ENCODE measurements around the gene MS4A10. TPM values are rescaled to one million over a fixed set of nuclear protein-coding genes. Genes with fewer than 3 reads are reported as not detected.
A peak's percentile ranks its signal among the peaks of the same experiment; 100 is the strongest.

MS4A10 gene
- total RNA-seq, 6 experiments from 2014 or later: not detected

GRCh38 chr11:60809691-60810090 is 24.6 kb downstream of the MS4A10 start:
- intact Hi-C loops (cut with DNase I): no loop called here
- ATAC-seq (no peak), DNase-seq (no peak)
- no peaks in the 10 kb centered on the region for H3K9me3 ChIP-seq
- H3K27ac ChIP-seq: no peak overlapping the region
- WGBS (ENCODE audit: insufficient coverage, low coverage, low lambda C conversion rate, missing lambda C conversion rate): 76% methylated on average over 4 of the region's 11 CpGs
- H3K36me3 ChIP-seq: no peaks in the 10 kb centered on the region
- no peak overlapping the region for H3K4me3 ChIP-seq
- no peaks in the 10 kb centered on the region for H3K27me3 ChIP-seq
- TF ChIP-seq CTCF (IDR thresholded peaks at IDR 0.05) (no peak), POLR2A (IDR thresholded peaks at IDR 0.05) (no peak)
- H3K4me1 ChIP-seq: no peaks in the 10 kb centered on the region

- no peaks in the 10 kb centered on the region for H3K36me3 ChIP-seq
- WGBS (ENCODE audit: insufficient coverage, low coverage, low lambda C conversion rate, missing lambda C conversion rate): 89% methylated on average over 3 of the region's 4 CpGs
- no peak overlapping the region for H3K4me3 ChIP-seq
- ATAC-seq: no peak
- intact Hi-C loops (cut with DNase I): no loop called here
- no peaks in the 10 kb centered on the region for H3K27me3 ChIP-seq
- no peaks in the 10 kb centered on the region for H3K9me3 ChIP-seq
- no peaks in the 10 kb centered on the region for H3K4me1 ChIP-seq
- no peak for DNase-seq
- no peak overlapping the region for H3K27ac ChIP-seq
- TF ChIP-seq POLR2A (IDR thresholded peaks at IDR 0.05) (no peak), CTCF (IDR thresholded peaks at IDR 0.05) (no peak)
Observed at GRCh38 chr11:60810151-60810550, 25.0 kb downstream of the MS4A10 start.

GRCh38 chr11:60810569-60810968 is 25.4 kb downstream of the MS4A10 start:
- DNase-seq (no peak), ATAC-seq (peak in 3 of 4 donors; percentile 20 to 36 (median 31))
- no peaks in the 10 kb centered on the region for H3K36me3 ChIP-seq
- no peak overlapping the region for H3K27ac ChIP-seq
- 56% methylated on average over 3 of the region's 8 CpGs for WGBS (ENCODE audit: insufficient coverage, low coverage, low lambda C conversion rate, missing lambda C conversion rate)
- no peaks in the 10 kb centered on the region for H3K4me1 ChIP-seq
- no peak overlapping the region for H3K4me3 ChIP-seq
- H3K9me3 ChIP-seq: no peaks in the 10 kb centered on the region
- intact Hi-C loops (cut with DNase I): no loop called here
- no peak for TF ChIP-seq CTCF (IDR thresholded peaks at IDR 0.05)
- no peaks in the 10 kb centered on the region for H3K27me3 ChIP-seq

- WGBS (ENCODE audit: insufficient coverage, low coverage, low lambda C conversion rate, missing lambda C conversion rate): 83% methylated on average over 1 of the region's 1 CpG
- no peak for ATAC-seq
Observed at GRCh38 chr11:60813324-60813723, 28.2 kb downstream of the MS4A10 start.

More at GRCh38 chr11:60813324-60813723, 28.2 kb downstream of the MS4A10 start:
- Histone ChIP-seq H3K4me1 (no peaks in the 10 kb centered on the region), H3K27me3 (no peaks in the 10 kb centered on the region), H3K27ac (no peak overlapping the region), H3K4me3 (no peak overlapping the region), H3K36me3 (no peaks in the 10 kb centered on the region), H3K9me3 (no peaks in the 10 kb centered on the region)
- intact Hi-C loops (cut with DNase I): no loop called here
- DNase-seq: no peak
- TF ChIP-seq CTCF (IDR thresholded peaks at IDR 0.05) (no peak), POLR2A (IDR thresholded peaks at IDR 0.05) (no peak)
